ENCODE data around the gene FABP3.

- TF ChIP-seq EZH2 (IDR thresholded peaks at IDR 0.05) (no peak), POLR2AphosphoS5 (IDR thresholded peaks at IDR 0.05; ENCODE audit: borderline replicate concordance, low read depth, low read length) (no peak), FOXP2 (optimal IDR thresholded peaks at IDR 0.05; ENCODE audit: control extremely low read depth, extremely low read length, insufficient read depth) (no peak)
Measured at GRCh38 chr1:31370021-31370420, 2.9 kb downstream of the FABP3 start.

Data from SK-N-MC (cell line).